Measurements from ENCODE around the gene SLC1A2. TPM values are rescaled to one million over a fixed set of nuclear protein-coding genes. Genes with fewer than 3 reads are reported as not detected.

The SLC1A2 gene
- total RNA-seq, 1 experiment from 2014 or later, result 0.50 TPM

GRCh38 chr11:35347921-35348331, 71.4 kb downstream of the SLC1A2 start:
- peaks cover 65% of the 10 kb centered on the region for H3K27me3 Mint-ChIP-seq (ENCODE audit: low read depth)
- Histone ChIP-seq H3K79me1 (ENCODE audit: insufficient read depth, low read depth, low read length, poor library complexity, severe bottlenecking) (no peaks in the 10 kb centered on the region), H3K27me3 (ENCODE audit: insufficient read depth, low read length) (peaks cover 2% of the 10 kb centered on the region; the same call in 1 of the 2 replicates), H3K56ac (ENCODE audit: insufficient read length, low read depth, low read length) (no peak overlapping the region), H2AFZ (ENCODE audit: low read length) (no peak overlapping the region), H3K9ac (ENCODE audit: extremely low read depth, insufficient read length, low read length) (no peak overlapping the region), H4K91ac (ENCODE audit: insufficient read length, low read depth, low read length) (no peak overlapping the region), H3K27ac (ENCODE audit: insufficient read length, low read depth, low read length) (no peak overlapping the region), H3K23ac (ENCODE audit: insufficient read length, low read depth, low read length) (no peak overlapping the region), H3T11ph (ENCODE audit: low read length) (no peak overlapping the region), H2BK120ac (ENCODE audit: low read depth, low read length, poor library complexity, severe bottlenecking) (no peak overlapping the region), H4K20me1 (ENCODE audit: control insufficient read depth, insufficient read depth, insufficient read length) (no peaks in the 10 kb centered on the region), H3K4ac (ENCODE audit: low read depth, low read length) (no peak overlapping the region), H3K14ac (ENCODE audit: insufficient read depth, low read length) (no peak overlapping the region), H2BK15ac (ENCODE audit: low read depth, low read length) (no peak overlapping the region), H2AK5ac (ENCODE audit: insufficient read length, low read length) (no peak overlapping the region), H3K79me2 (ENCODE audit: insufficient read depth, low read length) (no peaks in the 10 kb centered on the region), H4K5ac (ENCODE audit: insufficient read length, low read depth, low read length) (no peak overlapping the region), H2BK20ac (ENCODE audit: low read depth, low read length, poor library complexity, severe bottlenecking) (no peak overlapping the region), H2BK5ac (ENCODE audit: insufficient read length, low read length) (no peak overlapping the region), H3K4me2 (ENCODE audit: insufficient read depth, insufficient read length, low read length) (no peak overlapping the region), H3K23me2 (ENCODE audit: insufficient read length, low read depth, low read length, poor library complexity, severe bottlenecking) (no peaks in the 10 kb centered on the region), H4K8ac (replicated peaks; ENCODE audit: insufficient read length, low read depth, low read length) (no peak overlapping the region), H3K18ac (ENCODE audit: insufficient read length, low read depth, low read length) (no peak overlapping the region), H2BK12ac (ENCODE audit: insufficient read length, low read depth, low read length) (no peak overlapping the region), H3K9me3 (ENCODE audit: control insufficient read depth, low read depth, low read length) (no peaks in the 10 kb centered on the region), H3K4me1 (ENCODE audit: insufficient read depth, low read length) (peaks cover 4% of the 10 kb centered on the region; the same call in 1 of the 2 replicates)
- H3K36me3 Mint-ChIP-seq (ENCODE audit: insufficient read depth in 1 of 3, low read depth in 3 of 3), result no peaks in the 10 kb centered on the region
- DNase-seq, result peak; percentile 30
- H3K4me3 Mint-ChIP-seq, result no peak overlapping the region
- H3K9me3 Mint-ChIP-seq, result no peaks in the 10 kb centered on the region
- no peak for TF ChIP-seq CTCF (conservative IDR thresholded peaks at IDR 0.05)
- peaks cover 15 to 20% of the 10 kb centered on the region in 2 experiments for H3K4me1 Mint-ChIP-seq
- H3K27ac Mint-ChIP-seq, result no peak overlapping the region
- WGBS (ENCODE audit: extremely low coverage, insufficient read length, low lambda C conversion rate), result no CpG with 5 or more reads among the region's 1 CpG

Data from H9 (cell line).